H9 (cell line): ENCODE measurements around the gene AK8. TPM values are rescaled to one million over a fixed set of nuclear protein-coding genes. Genes with fewer than 3 reads are reported as not detected.

Source experiments
- DNase-seq: peaks from one replicate; pipeline ENCODE4 v3.0.0-alpha.2; 2017
- H2AFZ ChIP-seq: one replicate; pipeline ENCODE4 v1.6.1; 2013; ENCODE audit warnings: mild to moderate bottlenecking, low read length, control low read depth, moderate library complexity
- H2AK5ac ChIP-seq: 2 replicates; pipeline ENCODE4 v1.6.1; 2013; ENCODE audit warnings: low read length, control low read depth, mixed read lengths; ENCODE audit not compliant: insufficient read length
- H2BK120ac ChIP-seq: one replicate; pipeline ENCODE4 v1.6.1; 2013; ENCODE audit warnings: low read depth, mild to moderate bottlenecking, low read length, control low read depth, inconsistent platforms; ENCODE audit not compliant: poor library complexity, severe bottlenecking
- H2BK12ac ChIP-seq: 2 replicates; pipeline ENCODE4 v1.6.1; 2013; ENCODE audit warnings: low read length, control low read depth, mixed read lengths, low read depth; ENCODE audit not compliant: insufficient read length
- H2BK15ac ChIP-seq: 2 replicates; pipeline ENCODE4 v1.6.1; 2013; ENCODE audit warnings: low read depth, low read length, control low read depth
- H2BK20ac ChIP-seq: one replicate; pipeline ENCODE4 v1.6.1; 2013; ENCODE audit warnings: low read depth, mild to moderate bottlenecking, low read length, control low read depth, inconsistent platforms; ENCODE audit not compliant: poor library complexity, severe bottlenecking
- H2BK5ac ChIP-seq: 2 replicates; pipeline ENCODE4 v1.6.1; 2013; ENCODE audit warnings: low read length, control low read depth, mixed read lengths; ENCODE audit not compliant: insufficient read length
- H3K14ac ChIP-seq: 2 replicates; pipeline ENCODE4 v1.6.1; 2013; ENCODE audit warnings: low read length, control low read depth; ENCODE audit not compliant: insufficient read depth
- H3K18ac ChIP-seq: 2 replicates; pipeline ENCODE4 v1.6.1; 2013; ENCODE audit warnings: low read depth, mild to moderate bottlenecking, mixed read lengths, low read length, control low read depth; ENCODE audit not compliant: insufficient read length
- H3K23ac ChIP-seq: 2 replicates; pipeline ENCODE4 v1.6.1; 2013; ENCODE audit warnings: low read length, control low read depth, mixed read lengths, low read depth; ENCODE audit not compliant: insufficient read length
- H3K23me2 ChIP-seq: 2 replicates; pipeline ENCODE4 v1.6.1; 2013; ENCODE audit warnings: low read depth, mild to moderate bottlenecking, mixed read lengths, low read length, control low read depth; ENCODE audit not compliant: insufficient read length, poor library complexity, severe bottlenecking
- H3K27ac ChIP-seq: 2 replicates; pipeline ENCODE4 v1.5.1; 2013; ENCODE audit warnings: low read length, control low read depth, mixed read lengths, low read depth; ENCODE audit not compliant: insufficient read length
- H3K27me3 ChIP-seq: 2 replicates; pipeline ENCODE4 v1.6.1; 2013; ENCODE audit warnings: low read length, control low read depth, inconsistent platforms; ENCODE audit not compliant: insufficient read depth
- H3K4ac ChIP-seq: 2 replicates; pipeline ENCODE4 v1.6.1; 2013; ENCODE audit warnings: low read depth, mild to moderate bottlenecking, control low read depth, inconsistent platforms, low read length, moderate library complexity
- H3K4me1 ChIP-seq: 2 replicates; pipeline ENCODE4 v1.6.1; 2013; ENCODE audit warnings: low read length, control low read depth, inconsistent platforms; ENCODE audit not compliant: insufficient read depth
- H3K4me2 ChIP-seq: 2 replicates; pipeline ENCODE4 v1.6.1; 2013; ENCODE audit warnings: low read length, control low read depth, mixed read lengths; ENCODE audit not compliant: insufficient read length, insufficient read depth
- H3K56ac ChIP-seq: 2 replicates; pipeline ENCODE4 v1.6.1; 2013; ENCODE audit warnings: low read depth, mild to moderate bottlenecking, mixed read lengths, low read length, control low read depth; ENCODE audit not compliant: insufficient read length
- H3K79me1 ChIP-seq: 2 replicates; pipeline ENCODE4 v1.6.1; 2013; ENCODE audit warnings: low read depth, mild to moderate bottlenecking, moderate library complexity, low read length, control low read depth, inconsistent platforms; ENCODE audit not compliant: insufficient read depth, poor library complexity, severe bottlenecking
- H3K79me2 ChIP-seq: 2 replicates; pipeline ENCODE4 v1.6.1; 2013; ENCODE audit warnings: low read length, control low read depth, inconsistent platforms; ENCODE audit not compliant: insufficient read depth
- H3K9ac ChIP-seq: 2 replicates; pipeline ENCODE4 v1.6.1; 2013; ENCODE audit warnings: low read length, control low read depth, mixed read lengths; ENCODE audit not compliant: insufficient read length; ENCODE audit errors: extremely low read depth
- H3K9me3 ChIP-seq: one replicate; pipeline ENCODE4 v1.6.1; 2013; ENCODE audit warnings: low read depth, low read length, inconsistent platforms; ENCODE audit not compliant: control insufficient read depth
- H3T11ph ChIP-seq: one replicate; pipeline ENCODE4 v1.6.1; 2013; ENCODE audit warnings: mild to moderate bottlenecking, low read length, control low read depth, inconsistent platforms
- H4K20me1 ChIP-seq: one replicate; pipeline ENCODE4 v1.6.1; 2013; ENCODE audit not compliant: control insufficient read depth, insufficient read length, insufficient read depth
- H4K5ac ChIP-seq: 2 replicates; pipeline ENCODE4 v1.6.1; 2013; ENCODE audit warnings: low read depth, mild to moderate bottlenecking, mixed read lengths, low read length, control low read depth; ENCODE audit not compliant: insufficient read length
- H4K8ac ChIP-seq: replicated peaks from 2 replicates; pipeline ENCODE4 v1.6.1; 2013; ENCODE audit warnings: low read length, control low read depth, mixed read lengths, low read depth; ENCODE audit not compliant: insufficient read length
- H4K91ac ChIP-seq: 2 replicates; pipeline ENCODE4 v1.6.1; 2013; ENCODE audit warnings: low read depth, mild to moderate bottlenecking, moderate library complexity, mixed read lengths, low read length, control low read depth; ENCODE audit not compliant: insufficient read length
- H3K27ac Mint-ChIP-seq, 3 experiments: 2 replicates in 2 of 3; 3 replicates in 1 of 3; pipeline ENCODE4 v1.8.0; 2020 to 2021; ENCODE audit warnings: mixed read lengths in 3 of 3, mild to moderate bottlenecking in 1 of 3, moderate library complexity in 1 of 3
- H3K27me3 Mint-ChIP-seq: 2 replicates; pipeline ENCODE4 v1.8.0; 2021; ENCODE audit warnings: low read depth, mild to moderate bottlenecking, moderate library complexity, mixed read lengths
- H3K36me3 Mint-ChIP-seq, 3 experiments: 2 replicates in 2 of 3; 3 replicates in 1 of 3; pipeline ENCODE4 v1.8.0; 2020 to 2021; ENCODE audit warnings: low read depth in 3 of 3, mixed read lengths in 3 of 3; ENCODE audit not compliant: insufficient read depth in 1 of 3
- H3K4me1 Mint-ChIP-seq, 2 experiments: 2 replicates each; pipeline ENCODE4 v1.8.0; 2020; ENCODE audit warnings: mixed read lengths in 2 of 2
- H3K4me3 Mint-ChIP-seq, 2 experiments: 2 replicates in 1 of 2; 3 replicates in 1 of 2; pipeline ENCODE4 v1.8.0; 2020 to 2021; ENCODE audit warnings: mild to moderate bottlenecking in 2 of 2, mixed read lengths in 2 of 2, moderate library complexity in 1 of 2
- H3K9me3 Mint-ChIP-seq, 2 experiments: 2 replicates in 1 of 2; 3 replicates in 1 of 2; pipeline ENCODE4 v1.8.0; 2020; ENCODE audit warnings: mild to moderate bottlenecking in 2 of 2, mixed read lengths in 2 of 2, moderate library complexity in 1 of 2
- WGBS: extraction: QIAGEN DNeasy Blood & Tissue Kit; methylation state at CpG from one replicate; pipeline ENCODE4 v1.1.7; 2013; ENCODE audit warnings: missing lambda C conversion rate, low lambda C conversion rate, mixed read lengths; ENCODE audit not compliant: insufficient read length; ENCODE audit errors: extremely low coverage; 5-methylcytosine and 5-hydroxymethylcytosine counted together
- total RNA-seq: library from RNA; stranded (reverse); gene quantifications from 2 replicates; pipeline ENCODE4 v1.2.1, GENCODE V29; 2021
- TF ChIP-seq, protein P1 (sequence below): fragments of 200-600 bp; sonication (generic); conservative IDR thresholded peaks from 3 replicates; pipeline ENCODE4 v1.8.0; 2021; ENCODE audit warnings: antibody characterized with exemption, mild to moderate bottlenecking

Gene AK8
- total RNA-seq, 1 experiment from 2014 or later: 0.44 TPM

DNA sequence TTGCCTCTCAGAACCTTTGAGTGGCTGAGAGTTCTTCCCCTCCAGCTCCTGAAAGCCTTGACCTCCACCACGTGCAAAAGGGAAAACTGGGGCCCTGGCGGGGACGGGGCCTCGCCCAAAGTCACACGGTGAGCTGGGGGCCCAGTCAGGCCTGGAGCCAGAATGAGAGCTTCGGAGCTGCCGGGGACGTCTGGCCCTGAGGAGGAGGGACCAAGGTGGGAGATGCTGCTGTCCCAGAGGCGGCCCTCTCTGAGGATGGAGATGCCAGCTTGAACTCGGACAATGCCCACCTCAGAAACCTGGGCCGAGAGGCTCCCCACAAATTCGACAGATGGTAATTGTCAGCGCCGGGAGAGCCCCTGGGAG, 643 bp downstream of the AK8 start:
- Histone ChIP-seq H4K91ac (no peak overlapping the region), H3K18ac (no peak overlapping the region), H3K79me2 (no peaks in the 10 kb centered on the region), H3K27ac (no peak overlapping the region), H4K20me1 (no peaks in the 10 kb centered on the region), H3K56ac (no peak overlapping the region), H2BK12ac (no peak overlapping the region), H3K79me1 (no peaks in the 10 kb centered on the region), H3K9me3 (no peaks in the 10 kb centered on the region), H3T11ph (no peak overlapping the region), H2BK20ac (no peak overlapping the region), H4K5ac (no peak overlapping the region), H2BK15ac (no peak overlapping the region), H3K23me2 (peaks cover 4% of the 10 kb centered on the region), H3K4me2 (peak overlapping the region; percentile 45), H3K4me1 (no peaks in the 10 kb centered on the region), H3K27me3 (no peaks in the 10 kb centered on the region), H2AK5ac (no peak overlapping the region), H3K14ac (no peak overlapping the region), H3K23ac (no peak overlapping the region), H4K8ac (no peak overlapping the region), H3K4ac (no peak overlapping the region), H2BK120ac (no peak overlapping the region), H3K9ac (no peak overlapping the region), H2AFZ (no peak overlapping the region), H2BK5ac (no peak overlapping the region)
- H3K27me3 Mint-ChIP-seq: peaks cover 47% of the 10 kb centered on the region
- H3K36me3 Mint-ChIP-seq: no peaks in the 10 kb centered on the region; a peak in 1 of 7 replicates
- peak overlapping the region; percentile 74 to 82 for H3K4me3 Mint-ChIP-seq
- WGBS: no CpG with 5 or more reads among the region's 14 CpGs
- TF ChIP-seq, protein P1, sequence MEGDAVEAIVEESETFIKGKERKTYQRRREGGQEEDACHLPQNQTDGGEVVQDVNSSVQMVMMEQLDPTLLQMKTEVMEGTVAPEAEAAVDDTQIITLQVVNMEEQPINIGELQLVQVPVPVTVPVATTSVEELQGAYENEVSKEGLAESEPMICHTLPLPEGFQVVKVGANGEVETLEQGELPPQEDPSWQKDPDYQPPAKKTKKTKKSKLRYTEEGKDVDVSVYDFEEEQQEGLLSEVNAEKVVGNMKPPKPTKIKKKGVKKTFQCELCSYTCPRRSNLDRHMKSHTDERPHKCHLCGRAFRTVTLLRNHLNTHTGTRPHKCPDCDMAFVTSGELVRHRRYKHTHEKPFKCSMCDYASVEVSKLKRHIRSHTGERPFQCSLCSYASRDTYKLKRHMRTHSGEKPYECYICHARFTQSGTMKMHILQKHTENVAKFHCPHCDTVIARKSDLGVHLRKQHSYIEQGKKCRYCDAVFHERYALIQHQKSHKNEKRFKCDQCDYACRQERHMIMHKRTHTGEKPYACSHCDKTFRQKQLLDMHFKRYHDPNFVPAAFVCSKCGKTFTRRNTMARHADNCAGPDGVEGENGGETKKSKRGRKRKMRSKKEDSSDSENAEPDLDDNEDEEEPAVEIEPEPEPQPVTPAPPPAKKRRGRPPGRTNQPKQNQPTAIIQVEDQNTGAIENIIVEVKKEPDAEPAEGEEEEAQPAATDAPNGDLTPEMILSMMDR: no peak
- no peak for DNase-seq
- H3K27ac Mint-ChIP-seq: no peak overlapping the region
- peaks cover 0 to 3% of the 10 kb centered on the region in 2 experiments; a peak in 1 of 4 replicates for H3K4me1 Mint-ChIP-seq
- no peaks in the 10 kb centered on the region for H3K9me3 Mint-ChIP-seq
